PC-3 (cell line): ENCODE results near the gene ZNF74.

Source experiments
- CTCF ChIP-seq: fragments of 300-600 bp; sonication (generic); conservative IDR thresholded peaks from 2 replicates; pipeline ENCODE4 v1.5.1; 2017; ENCODE audit warnings: antibody characterized with exemption, low read depth, mild to moderate bottlenecking, low read length
- EZH2phosphoT487 ChIP-seq: fragments of 300-600 bp; sonication (generic); IDR thresholded peaks from 2 replicates; pipeline ENCODE4 v1.6.1; 2018; ENCODE audit warnings: mild to moderate bottlenecking, antibody characterized with exemption, low read length, borderline replicate concordance

- TF ChIP-seq CTCF, result 0 out of 2 replicates have a peak, but pooled peaks have one; percentile 10
- TF ChIP-seq EZH2phosphoT487, result peak; percentile 99
Measured at GRCh38 chr22:20430720-20431510, 37.0 kb downstream of the ZNF74 start.
